ENCODE results near the gene DAP3.
"Not testable (repeated sequence)": the region's sequence is repeated elsewhere in the genome, so short reads cannot be mapped to it uniquely, and the experiment has no call there.

DAP3 gene

DNA sequence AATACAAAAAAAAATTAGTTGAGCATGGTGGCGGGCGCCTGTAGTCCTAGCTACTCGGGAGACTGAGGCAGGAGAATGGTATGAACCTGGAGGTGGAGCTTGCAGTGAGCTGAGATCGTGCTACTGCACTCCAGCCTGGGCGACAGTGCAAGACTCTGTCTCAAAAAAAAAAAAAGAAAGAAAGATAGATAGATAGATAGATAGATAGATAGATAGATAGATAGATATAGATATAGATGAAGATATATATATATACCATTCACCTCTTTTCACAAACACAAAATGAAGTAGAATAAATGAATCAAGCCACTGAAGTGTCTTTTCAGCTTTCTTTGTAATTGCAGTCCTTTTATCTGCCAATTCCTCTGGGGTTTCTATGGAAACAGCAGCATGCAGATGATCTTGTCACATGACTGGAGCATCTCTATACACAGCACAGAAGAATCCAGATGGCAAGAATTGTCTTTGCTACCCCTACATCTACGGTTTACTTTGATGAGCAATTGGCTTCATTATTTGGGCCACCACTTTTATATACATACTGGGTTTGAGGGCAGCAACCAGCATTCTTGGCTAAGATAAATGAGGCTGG is 29.7 kb downstream of the DAP3 start:
- not testable (repeated sequence) for DNase-seq (ENCODE audit: low read depth)

DNA sequence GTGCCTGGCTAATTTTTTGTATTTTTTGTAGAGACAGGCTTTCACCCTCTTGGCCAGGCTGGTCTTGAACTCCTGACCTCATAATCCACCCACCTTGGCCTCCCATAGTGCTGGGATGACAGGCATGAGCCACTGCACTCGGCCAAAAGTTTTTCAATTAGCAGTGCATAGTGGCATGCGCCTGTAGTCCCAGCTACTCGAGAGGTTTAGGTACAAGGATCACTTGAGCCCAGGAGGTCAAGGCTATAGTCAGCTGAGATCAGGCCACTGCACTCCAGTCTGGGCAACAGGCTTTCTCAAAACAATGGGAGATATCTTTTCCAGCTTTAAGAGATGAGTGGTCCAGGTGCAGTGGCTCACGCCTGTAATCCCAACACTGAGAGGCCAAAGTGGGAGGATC is 30.8 kb downstream of the DAP3 start:
- no peak for DNase-seq (ENCODE audit: low read depth)

DNA sequence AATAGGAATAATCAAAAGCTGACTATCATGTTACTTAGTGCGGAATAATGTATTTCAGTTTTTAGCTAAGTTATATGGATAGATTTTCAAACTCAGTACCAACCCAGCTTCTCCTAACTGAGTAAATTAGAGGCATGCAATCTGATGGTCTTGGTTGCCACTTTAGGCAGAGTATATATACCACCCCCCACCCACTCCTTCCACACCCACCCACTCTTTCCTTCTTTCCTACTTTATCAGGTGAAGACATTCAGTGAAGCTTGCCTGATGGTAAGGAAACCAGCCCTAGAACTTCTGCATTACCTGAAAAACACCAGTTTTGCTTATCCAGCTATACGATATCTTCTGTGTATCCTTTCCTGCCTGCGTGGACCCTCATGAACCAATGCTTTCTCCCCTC is 36.3 kb downstream of the DAP3 start:
- no peak for DNase-seq (ENCODE audit: low read depth)

DNA sequence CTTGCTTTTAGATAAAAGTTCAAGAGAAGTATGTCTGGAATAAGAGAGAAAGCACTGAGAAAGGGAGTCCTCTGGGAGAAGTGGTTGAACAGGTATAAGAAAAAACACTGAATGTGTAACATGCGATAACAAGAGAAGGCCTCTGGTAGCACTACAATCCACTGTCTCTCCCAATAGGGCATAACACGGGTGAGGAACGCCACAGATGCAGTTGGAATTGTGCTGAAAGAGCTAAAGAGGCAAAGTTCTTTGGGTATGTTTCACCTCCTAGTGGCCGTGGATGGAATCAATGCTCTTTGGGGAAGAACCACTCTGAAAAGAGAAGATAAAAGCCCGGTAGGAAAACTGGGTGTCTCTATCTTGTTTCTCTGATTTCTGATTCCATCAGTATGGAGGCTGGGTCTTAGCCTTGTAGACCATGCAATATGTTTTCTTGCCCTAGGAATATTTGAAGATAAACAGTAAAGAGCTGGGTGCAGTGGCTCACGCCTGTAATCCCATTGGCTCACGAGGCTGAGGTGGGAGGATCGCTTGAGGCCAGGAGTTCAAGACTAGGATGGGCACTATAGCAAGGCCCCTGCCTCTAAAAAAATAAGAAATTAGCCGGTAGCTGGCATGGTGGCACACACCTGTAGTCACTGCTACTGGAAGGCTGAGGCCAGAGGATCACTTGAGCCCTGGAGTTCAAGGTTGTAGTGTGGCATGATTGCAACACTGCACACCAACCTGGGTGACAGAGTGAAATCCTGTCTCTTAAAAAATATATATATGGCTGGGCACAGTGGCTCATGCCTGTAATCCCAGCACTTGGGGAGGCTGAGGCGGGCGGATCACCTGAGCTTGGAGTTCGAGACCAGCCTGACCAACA is 40.4 kb downstream of the DAP3 start:
- DNase-seq (ENCODE audit: low read depth), result no peak

DNA sequence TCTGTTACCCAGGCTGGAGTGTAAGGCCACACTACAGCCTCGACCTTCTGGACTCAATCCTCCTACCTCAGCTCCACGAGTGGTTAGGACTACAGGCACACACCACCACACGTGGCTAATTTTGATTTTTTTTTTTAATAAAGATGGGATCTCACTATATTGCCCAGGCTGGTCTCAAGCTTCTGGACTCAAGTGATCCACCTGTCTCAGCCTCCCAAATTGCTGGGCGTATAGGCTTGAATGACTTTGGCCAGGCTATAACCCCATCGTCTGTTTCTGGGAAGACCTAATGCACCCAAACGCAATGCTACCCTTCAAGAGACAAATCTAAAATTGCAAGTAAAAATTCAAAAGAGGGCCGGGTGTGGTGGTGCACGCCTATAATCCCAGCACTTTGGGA is 52.1 kb downstream of the DAP3 start:
- DNase-seq (ENCODE audit: low read depth), result no peak

DNA sequence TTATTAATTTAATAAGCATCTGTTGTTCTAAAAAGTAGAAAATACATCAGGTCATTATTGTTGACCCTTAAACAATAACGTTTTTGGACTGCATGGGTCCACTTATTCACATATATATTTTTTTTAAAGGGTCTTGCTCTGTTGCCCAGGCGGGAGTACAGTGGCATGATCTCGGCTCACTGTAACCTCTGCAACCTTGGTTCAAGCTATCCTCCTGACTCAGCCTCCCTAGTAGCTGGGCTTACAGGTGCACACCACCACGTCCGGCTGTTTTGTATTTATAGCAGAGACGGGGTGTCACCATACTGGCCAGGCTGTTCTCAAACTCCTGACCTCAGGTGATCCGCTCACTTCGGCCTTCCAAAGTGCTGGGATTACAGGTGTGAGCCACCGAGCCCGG is 53.0 kb downstream of the DAP3 start:
- DNase-seq (ENCODE audit: low read depth), result no peak

DNA sequence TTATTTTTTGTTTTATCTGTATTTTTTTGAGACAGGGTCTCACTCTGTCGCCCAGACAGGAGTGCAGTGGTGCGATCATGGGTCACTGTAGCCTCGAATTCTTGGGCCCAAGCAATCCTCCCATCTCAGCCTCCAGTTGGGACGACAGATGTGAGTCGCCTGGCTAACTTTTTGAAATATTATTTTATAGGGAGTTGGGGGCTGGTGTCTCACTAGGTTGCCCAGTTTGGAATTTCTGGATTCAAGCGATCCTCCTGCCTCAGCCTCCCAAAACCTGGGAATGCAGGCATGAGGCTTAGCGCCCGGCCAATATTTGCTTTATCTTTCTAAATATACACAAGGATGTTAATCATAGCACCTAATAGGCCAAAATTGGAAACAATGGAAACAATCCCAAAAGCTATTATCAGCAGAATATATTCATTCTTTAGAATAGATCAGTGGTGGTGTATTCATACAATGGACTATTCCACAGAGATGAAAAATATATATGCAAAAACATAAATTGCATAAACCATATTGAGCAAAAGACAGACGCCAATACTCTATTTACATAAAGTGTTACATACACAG is 55.9 kb downstream of the DAP3 start:
- DNase-seq (ENCODE audit: low read depth), result no peak

DNA sequence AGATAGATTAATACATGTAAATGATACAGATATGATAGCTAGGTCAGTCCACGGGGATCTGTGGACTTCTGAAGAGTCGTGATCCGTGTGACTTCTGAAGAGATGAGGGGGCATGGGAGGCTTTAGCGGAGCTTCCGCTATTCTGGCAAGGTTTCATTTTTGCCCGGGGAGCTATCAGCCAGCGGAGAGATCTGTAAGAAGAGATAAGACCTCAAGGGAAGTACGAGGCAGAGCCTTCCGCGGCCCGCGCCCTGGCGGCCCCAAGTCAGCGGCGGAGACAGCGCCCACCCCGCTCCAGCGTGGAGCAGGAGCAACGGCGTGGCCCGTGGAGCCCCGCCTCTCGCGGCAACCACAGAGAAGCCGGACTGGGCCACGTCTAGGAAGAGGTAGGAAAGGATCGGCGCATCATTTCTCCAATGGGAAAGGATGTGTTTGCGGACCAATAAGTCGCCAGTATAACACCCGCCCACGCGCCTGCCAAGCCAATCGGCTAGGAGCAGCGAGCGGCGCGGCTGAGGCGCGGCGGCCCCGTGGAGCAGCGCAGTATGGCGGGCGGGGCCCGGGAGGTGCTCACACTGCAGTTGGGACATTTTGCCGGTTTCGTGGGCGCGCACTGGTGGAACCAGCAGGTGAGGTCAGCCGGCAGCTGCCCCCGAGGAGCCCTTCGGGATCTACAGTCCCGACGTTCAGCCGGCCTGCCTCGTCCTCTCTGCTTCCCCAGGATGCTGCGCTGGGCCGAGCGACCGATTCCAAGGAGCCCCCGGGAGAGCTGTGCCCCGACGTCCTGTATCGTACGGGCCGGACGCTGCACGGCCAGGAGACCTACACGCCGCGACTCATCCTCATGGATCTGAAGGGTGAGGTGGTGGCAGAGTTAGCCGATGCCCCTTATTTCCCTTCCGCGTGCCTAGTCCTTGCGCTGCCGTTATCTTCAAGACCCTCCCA is 56.7 kb downstream of the DAP3 start:
- peak; percentile 82 for DNase-seq (ENCODE audit: low read depth)

DNA sequence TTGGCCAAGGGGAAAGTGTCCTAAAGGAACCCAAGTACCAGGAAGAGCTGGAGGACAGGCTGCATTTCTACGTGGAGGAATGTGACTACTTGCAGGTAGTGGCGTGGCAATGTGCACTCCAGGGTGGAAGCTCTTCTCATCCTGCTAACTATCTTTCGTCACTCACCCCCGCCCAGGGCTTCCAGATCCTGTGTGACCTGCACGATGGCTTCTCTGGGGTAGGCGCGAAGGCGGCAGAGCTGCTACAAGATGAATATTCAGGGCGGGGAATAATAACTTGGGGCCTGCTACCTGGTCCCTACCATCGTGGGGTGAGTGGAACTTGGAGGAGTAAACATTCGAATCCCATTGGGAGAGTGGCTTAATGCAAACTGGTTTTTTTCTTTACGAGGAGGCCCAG is 58.7 kb downstream of the DAP3 start:
- DNase-seq (ENCODE audit: low read depth), result not testable (repeated sequence)

DNA sequence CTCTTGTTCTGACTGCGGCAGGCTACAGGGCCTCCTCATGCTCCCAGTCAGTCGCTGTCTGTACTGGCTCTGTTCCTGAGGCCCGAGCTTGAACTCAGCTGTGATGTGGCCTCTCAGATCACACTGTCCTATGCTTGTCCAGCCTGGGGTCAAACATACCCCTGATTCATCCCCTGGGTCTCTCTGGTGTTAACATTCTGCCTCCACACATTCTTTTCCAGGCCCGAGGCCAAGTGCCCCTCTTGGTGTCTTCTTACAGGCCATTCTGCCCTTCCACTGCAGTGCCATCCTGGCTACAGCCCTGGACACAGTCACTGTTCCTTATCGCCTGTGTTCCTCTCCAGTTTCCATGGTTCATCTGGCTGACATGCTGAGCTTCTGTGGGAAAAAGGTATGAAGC is 59.2 kb downstream of the DAP3 start:
- DNase-seq (ENCODE audit: low read depth), result not testable (repeated sequence)

DNA sequence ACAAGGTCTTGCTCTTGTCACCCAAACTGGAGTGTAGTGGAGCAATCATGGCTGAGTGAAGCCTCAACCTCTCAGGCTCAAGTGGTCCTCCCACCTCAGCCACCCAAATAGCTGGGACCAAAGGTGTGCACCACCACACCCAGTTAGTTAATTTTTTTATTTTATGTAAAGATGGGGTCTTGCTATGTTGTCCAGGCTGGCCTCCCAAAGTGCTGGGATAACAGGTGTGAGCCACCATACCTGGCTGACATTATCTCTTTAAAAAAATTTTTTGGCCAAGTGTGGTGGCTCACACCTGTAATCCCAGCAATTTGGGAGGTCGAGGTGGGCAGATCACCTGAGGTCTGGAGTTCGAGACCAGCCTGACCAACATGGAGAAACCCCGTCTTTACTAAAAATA is 70.1 kb downstream of the DAP3 start:
- not testable (repeated sequence) for DNase-seq (ENCODE audit: low read depth)

DNA sequence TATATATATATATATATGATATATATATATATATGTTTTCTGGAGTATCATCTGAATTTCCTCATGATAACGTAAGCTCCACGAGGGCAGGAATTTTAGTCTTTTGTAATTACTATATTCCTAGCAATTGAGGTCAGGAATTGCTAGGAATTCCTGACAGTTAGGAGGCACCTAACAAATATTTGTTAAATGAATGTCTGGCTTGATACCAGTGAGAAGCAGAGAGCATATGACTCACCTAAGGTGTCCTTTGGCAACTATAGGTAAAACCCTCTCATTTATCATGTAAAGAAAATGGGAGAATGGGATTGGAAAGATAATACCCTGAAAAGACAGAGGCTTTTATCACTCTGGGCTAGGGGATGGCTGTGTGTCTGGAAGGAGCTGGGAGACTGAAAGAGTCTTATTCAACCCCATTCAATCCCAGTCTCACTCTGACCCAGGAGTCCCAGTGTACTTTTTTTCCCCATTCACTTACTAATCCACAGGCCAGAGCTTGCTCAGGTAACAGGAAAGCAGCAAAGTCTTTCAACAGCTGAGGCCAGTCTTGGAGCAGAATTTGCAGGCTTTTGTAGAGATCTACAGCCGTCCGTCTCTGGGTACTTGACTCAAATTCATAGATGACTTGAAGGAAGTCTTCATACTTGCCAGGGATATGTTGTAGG is 71.2 kb downstream of the DAP3 start:
- no peak for DNase-seq (ENCODE audit: low read depth)

DNA sequence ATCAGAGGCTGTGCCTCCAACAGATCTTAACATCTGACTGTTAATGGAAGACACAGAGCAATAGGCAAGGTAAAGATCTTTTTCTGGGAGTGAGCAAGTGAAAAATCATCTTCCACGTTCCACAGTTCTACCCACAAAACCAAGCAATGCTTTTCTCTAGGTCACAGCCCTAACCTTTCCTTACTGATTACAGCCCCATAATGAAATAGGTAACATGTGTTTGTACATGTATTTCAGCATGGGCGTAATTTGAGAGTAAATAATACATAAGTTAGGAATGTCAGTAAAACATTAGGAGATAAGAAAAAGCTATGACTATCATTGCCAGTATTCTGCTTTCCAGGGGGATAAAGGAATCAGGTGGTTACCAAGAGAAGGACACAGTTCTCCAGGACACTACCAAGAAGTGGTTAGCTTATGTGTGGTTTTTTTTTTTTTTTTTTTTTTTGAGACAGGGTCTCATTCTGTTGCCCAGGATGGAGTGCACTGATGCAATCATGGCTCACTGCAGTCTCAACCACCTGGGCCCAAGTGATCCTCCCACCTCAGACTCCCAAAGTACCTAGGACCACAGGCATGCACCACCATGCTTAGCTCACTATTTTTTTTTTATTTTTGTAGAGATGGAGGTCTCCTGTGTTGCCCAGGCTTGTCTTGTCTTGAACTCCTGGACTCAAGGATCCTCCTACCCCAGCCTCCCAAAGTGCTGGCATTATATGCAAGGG is 72.0 kb downstream of the DAP3 start:
- DNase-seq (ENCODE audit: low read depth), result no peak

DNA sequence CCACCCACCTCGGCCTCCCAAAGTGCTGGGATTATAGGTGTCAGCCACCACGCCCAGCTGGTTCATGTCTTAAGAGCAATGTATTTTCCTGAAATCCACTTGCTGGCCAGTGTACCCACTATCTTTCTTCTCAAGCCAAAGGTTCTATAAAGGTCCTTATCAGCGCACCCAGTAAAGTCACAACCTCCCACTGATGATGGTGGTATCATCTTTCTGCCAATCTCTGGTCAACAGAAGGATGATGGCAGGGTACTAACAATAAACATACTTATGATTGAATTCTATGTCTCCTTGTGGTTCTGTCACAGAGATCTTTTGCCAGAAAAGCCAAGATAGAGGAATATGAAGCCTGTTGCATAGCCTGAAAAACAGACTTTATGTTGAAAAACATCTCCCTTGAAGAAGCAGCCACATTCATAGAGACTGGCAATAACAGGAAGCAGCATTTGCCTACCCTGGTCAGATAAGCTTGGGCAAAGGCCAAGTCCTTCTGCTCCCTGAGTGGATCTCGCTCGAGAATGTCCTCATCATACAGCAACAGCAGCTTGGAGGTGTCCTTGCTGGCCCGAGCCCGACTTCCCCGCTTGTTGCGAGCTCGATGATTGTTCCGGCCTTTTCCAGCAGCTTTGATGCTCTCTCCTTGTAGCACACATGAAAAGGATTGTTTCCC is 73.0 kb downstream of the DAP3 start:
- DNase-seq (ENCODE audit: low read depth), result no peak

DNA sequence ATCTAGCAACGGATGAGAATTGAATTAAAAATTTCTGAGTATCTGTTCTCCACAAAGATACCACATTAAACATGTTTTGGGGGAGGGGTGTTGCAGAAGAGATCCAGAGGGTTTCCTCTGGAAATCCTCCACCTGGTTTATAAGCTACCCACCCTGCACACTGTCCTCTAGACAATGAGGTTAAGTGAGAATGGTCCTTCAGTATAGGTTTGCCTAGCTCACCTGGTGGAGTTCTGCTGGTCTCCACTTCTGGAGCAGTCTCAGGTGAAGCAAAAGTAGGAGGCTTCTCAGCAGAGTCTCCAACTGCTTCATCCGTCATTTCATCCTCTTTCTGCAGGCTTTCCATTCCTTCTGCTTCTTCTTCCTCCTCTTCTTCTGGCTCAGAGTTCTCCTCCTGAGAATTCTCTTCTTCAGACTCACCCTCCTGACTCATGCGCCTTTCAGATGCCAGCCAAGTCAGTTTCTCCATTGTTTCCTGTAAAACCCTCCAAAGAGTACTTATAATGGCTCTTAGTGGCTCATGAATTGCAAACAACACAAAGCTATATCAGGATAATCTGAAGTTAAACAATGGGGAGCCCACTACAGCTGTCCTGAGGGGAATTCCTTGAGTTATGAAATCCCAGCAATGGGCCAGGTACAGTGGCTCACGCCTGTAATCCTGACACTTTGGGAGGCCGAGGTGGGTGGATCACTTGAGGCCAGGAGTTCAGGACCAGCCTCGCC is 74.4 kb downstream of the DAP3 start:
- not testable (repeated sequence) for DNase-seq (ENCODE audit: low read depth)

DNA sequence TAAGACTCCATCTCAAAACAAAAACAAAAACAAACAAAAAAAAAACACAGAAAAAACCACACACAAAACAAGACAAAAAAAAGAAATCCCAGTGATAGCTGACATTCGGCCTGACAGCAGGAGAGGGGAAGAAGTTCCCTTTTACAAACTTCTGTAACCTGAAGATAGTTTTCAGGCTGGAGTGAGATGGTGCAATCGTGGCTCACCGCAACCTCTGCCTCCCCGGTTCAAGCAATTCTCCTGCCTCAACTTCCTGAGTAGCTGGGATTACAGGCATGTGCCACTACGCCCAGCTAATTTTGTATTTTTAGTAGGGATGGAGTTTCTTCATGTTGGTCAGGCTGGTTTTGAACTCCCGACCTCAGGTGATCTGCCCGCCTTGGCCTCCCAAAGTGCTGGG is 75.1 kb downstream of the DAP3 start:
- not testable (repeated sequence) for DNase-seq (ENCODE audit: low read depth)

DNA sequence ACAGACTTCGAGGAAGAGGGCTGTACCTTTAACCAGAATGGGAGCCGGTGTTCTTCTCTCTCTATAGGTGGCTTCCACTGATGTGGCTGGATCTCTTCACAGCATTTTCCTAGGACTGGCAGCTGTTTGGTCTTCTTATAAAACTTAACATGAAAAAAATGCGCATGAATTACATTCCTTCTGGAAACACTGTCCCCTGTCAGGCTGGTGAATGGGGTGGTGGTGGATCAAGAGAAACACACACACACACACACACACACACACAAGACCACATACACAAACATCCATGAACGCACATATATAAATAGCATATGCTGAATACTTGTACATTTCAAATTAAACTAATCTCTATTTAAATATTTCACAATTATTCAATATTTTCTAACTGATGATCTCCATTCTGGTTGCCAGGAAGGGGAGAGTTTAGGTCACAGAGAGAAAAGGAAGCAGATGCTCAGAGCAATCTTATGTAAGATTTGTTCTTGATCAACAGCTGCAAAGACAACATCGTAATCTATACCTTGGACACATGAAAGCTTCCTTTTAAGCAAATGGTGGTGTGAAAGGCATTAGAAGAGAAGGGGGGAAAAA is 78.6 kb downstream of the DAP3 start:
- DNase-seq (ENCODE audit: low read depth), result not testable (repeated sequence)

DNA sequence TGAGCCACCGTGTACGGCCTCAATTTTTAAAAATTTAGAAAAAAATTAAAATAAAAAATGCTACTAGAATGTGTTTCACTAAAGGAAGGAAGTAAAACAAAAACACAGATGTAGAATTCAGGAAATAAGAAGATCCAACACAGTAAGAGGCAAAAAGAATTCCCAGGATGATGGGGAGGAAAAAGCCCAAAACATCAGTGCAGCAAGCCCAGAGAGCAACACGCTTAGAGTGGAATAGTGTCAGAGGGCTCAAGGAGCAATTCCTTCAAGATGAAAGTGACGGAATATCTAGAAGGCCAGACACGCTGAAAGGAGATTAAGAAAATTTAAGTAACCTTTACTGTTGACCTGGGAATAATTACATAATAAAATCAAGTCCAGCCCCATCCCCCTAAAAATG is 80.4 kb downstream of the DAP3 start:
- DNase-seq (ENCODE audit: low read depth), result no peak

DNA sequence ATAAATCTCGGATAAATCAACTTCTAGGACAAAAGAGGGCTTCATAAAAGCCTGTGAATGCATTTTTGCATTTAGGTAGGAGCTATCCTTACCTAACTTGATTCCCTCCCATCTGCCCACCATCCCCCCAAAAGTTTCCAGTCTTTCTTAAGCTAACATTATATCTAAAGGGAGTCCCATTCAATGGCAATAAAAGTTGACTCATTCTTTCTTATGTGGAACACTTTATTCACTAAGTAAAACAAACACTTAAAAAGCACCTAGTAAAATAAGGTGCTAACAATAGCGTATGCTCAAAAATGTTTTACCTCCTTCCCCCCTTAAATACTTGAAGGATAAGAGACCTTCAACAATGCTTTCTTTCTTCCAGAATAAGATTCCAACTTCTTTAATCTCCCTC is 84.3 kb downstream of the DAP3 start:
- no peak for DNase-seq (ENCODE audit: low read depth)
